Liver (tissue), 9 donors: ENCODE measurements around the gene HOXB5. TPM values are rescaled to one million over a fixed set of nuclear protein-coding genes. Genes with fewer than 3 reads are reported as not detected.

ENCODE experiments used
- DNase-seq: peaks from one replicate; pipeline ENCODE4 v3.0.0-alpha.2; 2017; ENCODE audit warnings: low spot score
- H3K27ac ChIP-seq, 2 donors: one replicate each; pipeline ENCODE4 v1.7.0; 2013; ENCODE audit warnings: inconsistent platforms in 2 of 2, low read length in 2 of 2, control low read depth in 1 of 2, low read depth in 1 of 2, mild to moderate bottlenecking in 1 of 2
- H3K27me3 ChIP-seq, 4 donors: one replicate each; pipeline versions ENCODE4 v1.6.1 to v1.7.0; 2013; ENCODE audit warnings: low read length in 3 of 4, inconsistent platforms in 1 of 4, mild to moderate bottlenecking in 1 of 4, moderate library complexity in 1 of 4; ENCODE audit not compliant: control insufficient read depth in 4 of 4, insufficient read depth in 4 of 4
- H3K36me3 ChIP-seq, 4 donors: one replicate each; pipeline versions ENCODE4 v1.6.1 to v1.7.0; 2013; ENCODE audit warnings: low read length in 3 of 4, mild to moderate bottlenecking in 3 of 4, low read depth in 1 of 4, moderate library complexity in 1 of 4; ENCODE audit not compliant: control insufficient read depth in 4 of 4, insufficient read depth in 3 of 4
- H3K4me1 ChIP-seq, 4 donors: one replicate each; pipeline versions ENCODE4 v1.6.1 to v1.7.0; 2013; ENCODE audit warnings: low read length in 3 of 4, mild to moderate bottlenecking in 3 of 4, moderate library complexity in 1 of 4; ENCODE audit not compliant: control insufficient read depth in 4 of 4, insufficient read depth in 4 of 4
- H3K4me3 ChIP-seq, 3 donors: one replicate each; pipeline versions ENCODE4 v1.6.1 to v1.7.0; 2013; ENCODE audit warnings: low read length in 3 of 3, control low read depth in 1 of 3, low read depth in 1 of 3, mild to moderate bottlenecking in 1 of 3
- H3K9ac ChIP-seq, 2 donors: one replicate each; pipeline ENCODE4 v1.7.0; 2013; ENCODE audit warnings: low read length in 2 of 2, mild to moderate bottlenecking in 2 of 2, moderate library complexity in 2 of 2, control low read depth in 1 of 2, low read depth in 1 of 2
- H3K9me3 ChIP-seq, 4 donors: one replicate each; pipeline versions ENCODE4 v1.6.1 to v1.7.0; 2013; ENCODE audit warnings: low read length in 3 of 4; ENCODE audit not compliant: control insufficient read depth in 4 of 4
- FOXA1 ChIP-seq: IDR thresholded peaks from 2 replicates; pipeline ENCODE4 v1.6.1; 2016; ENCODE audit warnings: antibody characterized with exemption
- GABPA ChIP-seq, 2 donors: IDR thresholded peaks in 1 of 2; conservative IDR thresholded peaks in 1 of 2; 2 replicates each; pipeline ENCODE4 v1.6.1; 2016; ENCODE audit warnings: antibody characterized with exemption in 2 of 2, mild to moderate bottlenecking in 1 of 2, moderate library complexity in 1 of 2
- HNF4A ChIP-seq, 2 donors: conservative IDR thresholded peaks; 2 replicates each; pipeline ENCODE4 v1.6.1; 2016; ENCODE audit warnings: antibody characterized with exemption in 2 of 2, mild to moderate bottlenecking in 2 of 2
- HNF4G ChIP-seq: IDR thresholded peaks from 2 replicates; pipeline ENCODE4 v1.6.1; 2016; ENCODE audit warnings: antibody characterized with exemption
- JUND ChIP-seq, 2 donors: IDR thresholded peaks; 2 replicates each; pipeline ENCODE4 v1.6.1; 2016; ENCODE audit warnings: antibody characterized with exemption in 2 of 2
- NR2F2 ChIP-seq: IDR thresholded peaks from 2 replicates; pipeline ENCODE4 v1.6.1; 2016; ENCODE audit warnings: antibody characterized with exemption
- RAD21 ChIP-seq, 2 donors: IDR thresholded peaks; 2 replicates each; pipeline ENCODE4 v1.6.1; 2016; ENCODE audit warnings: antibody characterized with exemption in 2 of 2, mild to moderate bottlenecking in 2 of 2
- RXRA ChIP-seq, 2 donors: IDR thresholded peaks; 2 replicates each; pipeline ENCODE4 v1.6.1; 2017 to 2018; ENCODE audit warnings: antibody characterized with exemption in 2 of 2, mild to moderate bottlenecking in 1 of 2
- SP1 ChIP-seq: IDR thresholded peaks from 2 replicates; pipeline ENCODE4 v1.6.1; 2018; ENCODE audit warnings: antibody characterized with exemption, mild to moderate bottlenecking
- TAF1 ChIP-seq: conservative IDR thresholded peaks from 2 replicates; pipeline ENCODE4 v1.6.1; 2016; ENCODE audit warnings: antibody characterized with exemption, mild to moderate bottlenecking
- YY1 ChIP-seq: IDR thresholded peaks from 2 replicates; pipeline ENCODE4 v1.6.1; 2016; ENCODE audit warnings: antibody characterized with exemption, mild to moderate bottlenecking
- WGBS: extraction: QIAGEN DNeasy Blood & Tissue Kit; methylation state at CpG from one replicate; pipeline ENCODE4 v1.1.7; 2013; 5-methylcytosine and 5-hydroxymethylcytosine counted together
- polyA plus RNA-seq, 2 donors: library from polyadenylated mRNA; stranded (reverse) in 1 of 2; unstranded in 1 of 2; fragments of 200-250 nt in 1 of 2; fragments of >200 nt in 1 of 2; fragmentation: Nextera tagmentation in 1 of 2; extraction: Ambion mirVana in 1 of 2; gene quantifications; one replicate each; pipeline versions ENCODE4 v1.2.1 to v1.2.3, GENCODE V29; 2013 to 2015
- total RNA-seq, 2 donors: library from RNA; depleted of rRNA; stranded (reverse); fragments of >200 nt; gene quantifications; one replicate each; pipeline ENCODE4 v1.2.3, GENCODE V29; 2014
- TF ChIP-seq, protein P1 (sequence below): fragments of 150-350 bp; IDR thresholded peaks from 2 replicates; pipeline ENCODE4 v1.5.1; 2017; ENCODE audit warnings: improper control_type of control experiment, low read depth, low read length; ENCODE audit not compliant: missing input control
- TF ChIP-seq, protein P2 (sequence below): IDR thresholded peaks from 2 replicates; pipeline ENCODE4 v1.6.1; 2016; ENCODE audit warnings: antibody characterized with exemption, mild to moderate bottlenecking
- TF ChIP-seq, protein P3 (sequence below): IDR thresholded peaks from 2 replicates; pipeline ENCODE4 v1.6.1; 2016; ENCODE audit warnings: antibody characterized with exemption
- TF ChIP-seq, protein P4 (sequence below): IDR thresholded peaks from 2 replicates; pipeline ENCODE4 v1.6.1; 2016; ENCODE audit warnings: antibody characterized with exemption
- donor health status: healthy.
- donor health status: healthy.
- donor health status: healthy.
- donor health status: healthy.
- donor health status: healthy.

HOXB5 gene
- total and polyA plus RNA-seq, 4 donors, result 0.08 to 0.38 (median 0.36) TPM; not detected in 1

DNA sequence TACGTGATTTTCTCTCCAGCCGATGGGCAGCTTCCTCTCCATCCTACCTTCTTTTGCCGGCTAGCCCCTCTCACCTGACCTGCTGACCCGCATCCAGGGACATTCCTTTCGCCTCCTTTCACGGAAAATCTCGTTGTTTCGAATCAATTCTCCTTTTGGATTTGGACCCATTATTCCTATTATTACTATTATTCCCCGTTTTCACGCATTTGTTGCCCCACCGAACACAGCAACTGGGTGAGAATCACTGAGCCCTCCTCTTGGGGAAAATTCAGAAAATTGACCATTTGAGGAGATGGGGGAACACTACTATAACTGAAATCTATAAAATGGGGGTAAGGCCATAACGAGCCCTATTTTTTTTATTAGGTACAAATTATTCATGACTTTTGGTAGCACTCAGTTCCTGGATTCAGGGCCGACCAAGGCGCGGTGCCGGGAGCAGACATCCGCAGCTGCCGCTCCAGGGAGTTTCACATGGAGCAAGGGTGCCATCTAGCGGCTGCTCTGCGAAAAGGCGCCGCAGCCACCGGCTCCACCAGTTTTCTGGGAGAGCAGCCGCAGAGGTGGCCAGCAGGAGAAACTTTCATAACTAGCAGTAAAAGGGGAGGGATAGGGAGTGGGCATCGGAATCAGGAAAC is 24.8 kb upstream of the HOXB5 start:
- Histone ChIP-seq H3K4me3 (no peak overlapping the region), H3K9me3 (no peaks in the 10 kb centered on the region), H3K36me3 (no peaks in the 10 kb centered on the region), H3K4me1 (peaks cover 0 to 10% (median 2%) of the 10 kb centered on the region in 4 donors), H3K9ac (no peak overlapping the region), H3K27ac (no peak overlapping the region), H3K27me3 (peaks cover 11 to 45% (median 38%) of the 10 kb centered on the region in 4 donors)
- DNase-seq, result peak; percentile 90
- TF ChIP-seq RAD21 (IDR thresholded peaks at IDR 0.05) (peak; percentile 95 to 96), HNF4A (conservative IDR thresholded peaks at IDR 0.05) (no peak), HNF4G (no peak), FOXA1 (no peak)
- TF ChIP-seq, protein P1, sequence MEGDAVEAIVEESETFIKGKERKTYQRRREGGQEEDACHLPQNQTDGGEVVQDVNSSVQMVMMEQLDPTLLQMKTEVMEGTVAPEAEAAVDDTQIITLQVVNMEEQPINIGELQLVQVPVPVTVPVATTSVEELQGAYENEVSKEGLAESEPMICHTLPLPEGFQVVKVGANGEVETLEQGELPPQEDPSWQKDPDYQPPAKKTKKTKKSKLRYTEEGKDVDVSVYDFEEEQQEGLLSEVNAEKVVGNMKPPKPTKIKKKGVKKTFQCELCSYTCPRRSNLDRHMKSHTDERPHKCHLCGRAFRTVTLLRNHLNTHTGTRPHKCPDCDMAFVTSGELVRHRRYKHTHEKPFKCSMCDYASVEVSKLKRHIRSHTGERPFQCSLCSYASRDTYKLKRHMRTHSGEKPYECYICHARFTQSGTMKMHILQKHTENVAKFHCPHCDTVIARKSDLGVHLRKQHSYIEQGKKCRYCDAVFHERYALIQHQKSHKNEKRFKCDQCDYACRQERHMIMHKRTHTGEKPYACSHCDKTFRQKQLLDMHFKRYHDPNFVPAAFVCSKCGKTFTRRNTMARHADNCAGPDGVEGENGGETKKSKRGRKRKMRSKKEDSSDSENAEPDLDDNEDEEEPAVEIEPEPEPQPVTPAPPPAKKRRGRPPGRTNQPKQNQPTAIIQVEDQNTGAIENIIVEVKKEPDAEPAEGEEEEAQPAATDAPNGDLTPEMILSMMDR, result peak; percentile 97
- TF ChIP-seq, protein P2, sequence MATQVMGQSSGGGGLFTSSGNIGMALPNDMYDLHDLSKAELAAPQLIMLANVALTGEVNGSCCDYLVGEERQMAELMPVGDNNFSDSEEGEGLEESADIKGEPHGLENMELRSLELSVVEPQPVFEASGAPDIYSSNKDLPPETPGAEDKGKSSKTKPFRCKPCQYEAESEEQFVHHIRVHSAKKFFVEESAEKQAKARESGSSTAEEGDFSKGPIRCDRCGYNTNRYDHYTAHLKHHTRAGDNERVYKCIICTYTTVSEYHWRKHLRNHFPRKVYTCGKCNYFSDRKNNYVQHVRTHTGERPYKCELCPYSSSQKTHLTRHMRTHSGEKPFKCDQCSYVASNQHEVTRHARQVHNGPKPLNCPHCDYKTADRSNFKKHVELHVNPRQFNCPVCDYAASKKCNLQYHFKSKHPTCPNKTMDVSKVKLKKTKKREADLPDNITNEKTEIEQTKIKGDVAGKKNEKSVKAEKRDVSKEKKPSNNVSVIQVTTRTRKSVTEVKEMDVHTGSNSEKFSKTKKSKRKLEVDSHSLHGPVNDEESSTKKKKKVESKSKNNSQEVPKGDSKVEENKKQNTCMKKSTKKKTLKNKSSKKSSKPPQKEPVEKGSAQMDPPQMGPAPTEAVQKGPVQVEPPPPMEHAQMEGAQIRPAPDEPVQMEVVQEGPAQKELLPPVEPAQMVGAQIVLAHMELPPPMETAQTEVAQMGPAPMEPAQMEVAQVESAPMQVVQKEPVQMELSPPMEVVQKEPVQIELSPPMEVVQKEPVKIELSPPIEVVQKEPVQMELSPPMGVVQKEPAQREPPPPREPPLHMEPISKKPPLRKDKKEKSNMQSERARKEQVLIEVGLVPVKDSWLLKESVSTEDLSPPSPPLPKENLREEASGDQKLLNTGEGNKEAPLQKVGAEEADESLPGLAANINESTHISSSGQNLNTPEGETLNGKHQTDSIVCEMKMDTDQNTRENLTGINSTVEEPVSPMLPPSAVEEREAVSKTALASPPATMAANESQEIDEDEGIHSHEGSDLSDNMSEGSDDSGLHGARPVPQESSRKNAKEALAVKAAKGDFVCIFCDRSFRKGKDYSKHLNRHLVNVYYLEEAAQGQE, result no peak
- 2% methylated on average over 25 of the region's 25 CpGs for WGBS

DNA sequence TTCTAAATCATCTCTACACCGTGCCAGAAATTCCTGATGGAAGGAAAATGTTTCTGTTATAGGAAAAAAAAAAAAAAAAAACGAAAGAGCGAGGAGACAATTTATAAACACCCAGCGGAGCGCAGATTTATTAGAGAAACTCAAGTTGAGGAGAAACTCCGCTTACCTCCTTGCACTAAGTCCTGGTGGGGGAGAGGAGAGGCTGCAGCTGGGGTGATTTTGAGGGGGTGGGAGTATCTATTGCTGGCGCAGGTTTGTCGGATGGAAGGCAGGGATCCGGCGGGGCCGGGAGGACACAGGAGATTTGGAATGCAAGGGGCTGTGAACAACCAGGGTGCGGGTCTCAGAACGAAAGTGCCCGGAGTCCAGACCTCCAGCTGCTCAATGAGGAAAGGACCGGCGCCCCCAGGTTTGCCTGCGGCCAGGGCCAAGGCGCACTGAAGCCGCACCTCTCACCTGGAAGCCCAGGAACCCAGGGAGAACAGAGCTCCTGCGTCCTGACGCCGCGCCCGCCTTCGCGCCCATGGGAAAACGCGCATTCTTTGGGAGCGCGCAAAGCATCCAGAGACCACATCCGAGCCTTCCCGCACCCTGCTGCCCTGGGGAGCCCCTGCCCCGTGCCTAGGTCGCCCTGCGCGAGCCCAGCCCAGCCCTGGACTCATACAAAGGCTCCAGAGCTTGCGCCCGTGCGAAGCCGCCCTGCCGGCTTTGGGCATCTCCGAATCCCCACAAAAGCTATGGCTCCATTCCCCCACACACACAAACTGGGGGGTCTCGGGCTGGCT is 24.1 kb upstream of the HOXB5 start:
- H3K4me3 ChIP-seq, result no peak overlapping the region
- TF ChIP-seq GABPA (IDR thresholded peaks at IDR 0.05 in 1 of 2, conservative IDR thresholded peaks at IDR 0.05 in 1 of 2) (no peak), TAF1 (no peak), SP1 (no peak), JUND (IDR thresholded peaks at IDR 0.05) (no peak), YY1 (no peak), RXRA (IDR thresholded peaks at IDR 0.05) (no peak), HNF4A (conservative IDR thresholded peaks at IDR 0.05) (no peak), FOXA1 (no peak), NR2F2 (no peak), RAD21 (IDR thresholded peaks at IDR 0.05) (no peak), HNF4G (no peak)
- TF ChIP-seq, protein P2, result no peak
- TF ChIP-seq, protein P3, sequence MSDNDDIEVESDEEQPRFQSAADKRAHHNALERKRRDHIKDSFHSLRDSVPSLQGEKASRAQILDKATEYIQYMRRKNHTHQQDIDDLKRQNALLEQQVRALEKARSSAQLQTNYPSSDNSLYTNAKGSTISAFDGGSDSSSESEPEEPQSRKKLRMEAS, result no peak
- TF ChIP-seq, protein P4, sequence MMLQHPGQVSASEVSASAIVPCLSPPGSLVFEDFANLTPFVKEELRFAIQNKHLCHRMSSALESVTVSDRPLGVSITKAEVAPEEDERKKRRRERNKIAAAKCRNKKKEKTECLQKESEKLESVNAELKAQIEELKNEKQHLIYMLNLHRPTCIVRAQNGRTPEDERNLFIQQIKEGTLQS, result no peak
- TF ChIP-seq, protein P1, result no peak

More for the DNA sequence above, 24.1 kb upstream of the HOXB5 start:
- Histone ChIP-seq H3K36me3 (no peaks in the 10 kb centered on the region), H3K9ac (no peak overlapping the region), H3K27me3 (peaks cover 11 to 45% (median 32%) of the 10 kb centered on the region in 4 donors), H3K27ac (no peak overlapping the region), H3K9me3 (no peaks in the 10 kb centered on the region), H3K4me1 (peaks cover 0 to 16% (median 4%) of the 10 kb centered on the region in 4 donors)
- no peak for DNase-seq
- WGBS, result 8% methylated on average over 43 of the region's 43 CpGs
